ENCODE data around the gene INPP4B.

The INPP4B gene

DNA sequence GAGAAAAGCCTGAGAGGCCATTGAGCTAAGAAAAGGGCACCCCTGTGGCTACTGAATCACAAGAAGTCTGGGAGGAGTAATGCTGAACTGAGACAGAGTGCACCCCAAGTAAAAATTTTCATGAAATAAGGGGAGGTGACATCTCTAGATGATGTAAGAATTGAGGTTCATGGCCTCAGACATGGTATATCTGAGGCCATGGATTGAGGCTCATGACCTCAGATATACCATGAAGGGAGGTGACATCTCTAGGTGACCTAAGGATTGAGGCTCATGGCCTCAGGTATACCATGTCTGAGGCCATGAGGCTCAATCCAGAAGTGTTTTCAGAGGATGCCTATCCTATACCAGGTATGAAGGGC lies 560.9 kb downstream of the INPP4B start:
- TF ChIP-seq, protein P1, sequence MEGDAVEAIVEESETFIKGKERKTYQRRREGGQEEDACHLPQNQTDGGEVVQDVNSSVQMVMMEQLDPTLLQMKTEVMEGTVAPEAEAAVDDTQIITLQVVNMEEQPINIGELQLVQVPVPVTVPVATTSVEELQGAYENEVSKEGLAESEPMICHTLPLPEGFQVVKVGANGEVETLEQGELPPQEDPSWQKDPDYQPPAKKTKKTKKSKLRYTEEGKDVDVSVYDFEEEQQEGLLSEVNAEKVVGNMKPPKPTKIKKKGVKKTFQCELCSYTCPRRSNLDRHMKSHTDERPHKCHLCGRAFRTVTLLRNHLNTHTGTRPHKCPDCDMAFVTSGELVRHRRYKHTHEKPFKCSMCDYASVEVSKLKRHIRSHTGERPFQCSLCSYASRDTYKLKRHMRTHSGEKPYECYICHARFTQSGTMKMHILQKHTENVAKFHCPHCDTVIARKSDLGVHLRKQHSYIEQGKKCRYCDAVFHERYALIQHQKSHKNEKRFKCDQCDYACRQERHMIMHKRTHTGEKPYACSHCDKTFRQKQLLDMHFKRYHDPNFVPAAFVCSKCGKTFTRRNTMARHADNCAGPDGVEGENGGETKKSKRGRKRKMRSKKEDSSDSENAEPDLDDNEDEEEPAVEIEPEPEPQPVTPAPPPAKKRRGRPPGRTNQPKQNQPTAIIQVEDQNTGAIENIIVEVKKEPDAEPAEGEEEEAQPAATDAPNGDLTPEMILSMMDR (IDR thresholded peaks at IDR 0.05; ENCODE audit: low read depth, low read length): no peak
- no peak for DNase-seq (ENCODE audit: low read depth in 2 of 2)
- H3K4me3 ChIP-seq (replicated peaks in 1 of 2; ENCODE audit: low read depth in 2 of 2, low read length in 2 of 2): no peak overlapping the region

DNA sequence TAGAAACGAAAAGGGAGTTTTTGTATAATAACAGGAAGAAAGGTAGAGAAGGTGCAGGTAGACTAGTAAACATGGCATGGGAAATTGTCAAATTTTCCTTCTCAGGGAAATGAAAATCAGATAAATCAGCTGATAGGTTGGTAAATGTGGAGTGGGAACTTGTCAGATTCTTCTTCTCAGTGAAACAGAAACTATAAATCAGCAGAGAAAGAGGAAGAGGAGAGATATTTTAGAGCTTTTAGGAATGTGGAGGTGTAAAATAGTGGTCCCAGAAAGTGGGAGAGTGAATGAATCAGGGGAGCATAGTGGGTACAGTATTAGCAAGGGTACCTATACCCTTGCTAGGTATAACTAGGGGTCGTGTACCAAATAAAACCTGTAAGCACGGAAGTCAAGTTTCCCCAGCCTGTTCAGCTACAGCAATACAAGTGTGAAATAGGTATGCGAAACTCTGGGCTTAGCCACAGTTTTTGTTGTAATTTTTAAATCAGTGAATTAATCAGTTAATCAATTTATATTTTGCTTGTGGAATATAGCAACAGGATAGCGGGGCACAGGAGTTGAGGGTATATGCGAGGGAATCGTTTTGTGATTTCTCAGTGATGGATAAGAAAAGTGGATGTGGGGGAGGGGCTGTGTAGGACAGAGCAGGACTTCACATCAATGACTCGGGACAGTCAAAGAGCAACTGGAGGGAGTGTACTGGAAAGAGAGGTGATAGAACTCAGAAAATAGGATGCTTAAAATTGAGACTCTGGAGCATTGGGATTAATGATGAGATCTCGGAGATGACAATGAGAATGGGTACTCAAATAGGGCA lies 561.5 kb downstream of the INPP4B start:
- no peak for DNase-seq (ENCODE audit: low read depth in 2 of 2)

DNA sequence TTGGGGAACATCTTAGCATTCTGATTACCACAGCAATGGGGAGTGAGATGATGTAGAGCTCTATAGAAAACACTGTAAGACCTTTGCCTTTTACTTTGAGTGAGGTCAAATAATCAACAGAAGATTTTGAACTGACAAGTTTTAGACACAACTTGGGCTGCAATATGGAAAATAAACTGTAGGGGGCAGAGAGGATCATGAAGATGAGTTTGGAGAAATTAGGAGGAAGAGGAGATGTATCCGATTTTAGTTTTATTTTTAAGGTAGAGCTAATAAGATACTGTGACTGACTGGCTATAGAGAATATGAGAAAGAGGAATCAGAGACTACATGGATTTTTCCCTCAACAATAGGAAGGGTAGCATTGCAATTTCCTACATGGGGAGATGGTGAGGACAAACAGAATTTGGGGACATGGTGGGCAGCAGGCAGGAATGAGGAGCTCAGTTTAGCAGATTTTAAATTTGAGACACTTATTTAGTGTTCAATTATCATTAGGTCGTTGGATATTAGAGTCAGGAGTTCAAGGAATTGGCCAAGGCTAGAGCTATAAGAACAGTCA lies 563.1 kb downstream of the INPP4B start:
- DNase-seq (ENCODE audit: low read depth in 2 of 2): peak in 1 of 2 donors; percentile 28
- TF ChIP-seq, protein P1 (IDR thresholded peaks at IDR 0.05; ENCODE audit: low read depth, low read length): peak; percentile 51
- H3K4me3 ChIP-seq (replicated peaks in 1 of 2; ENCODE audit: low read depth in 2 of 2, low read length in 2 of 2): no peak overlapping the region

More for the DNA sequence above, 561.5 kb downstream of the INPP4B start:
- H3K4me3 ChIP-seq (replicated peaks in 1 of 2; ENCODE audit: low read depth in 2 of 2, low read length in 2 of 2): no peak overlapping the region
- TF ChIP-seq, protein P1 (IDR thresholded peaks at IDR 0.05; ENCODE audit: low read depth, low read length): no peak

DNA sequence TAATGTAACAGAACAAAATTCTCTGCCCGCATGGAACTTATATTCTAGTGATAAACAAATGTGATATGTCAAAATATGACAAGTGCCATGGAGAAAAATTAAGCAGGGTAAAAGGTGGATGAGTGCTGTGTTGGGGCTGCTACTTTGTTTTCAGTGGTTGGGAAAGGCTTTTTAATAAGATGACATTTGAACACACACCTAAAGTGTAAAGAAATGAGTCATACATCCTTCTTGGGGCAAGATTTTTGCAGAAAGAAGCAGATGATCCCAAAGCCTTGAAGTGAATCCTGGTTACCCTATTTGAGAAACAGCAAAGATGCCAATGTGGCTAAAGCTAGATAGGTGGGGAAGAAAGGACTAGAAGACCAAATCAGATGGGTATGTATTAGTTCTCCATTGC lies 564.1 kb downstream of the INPP4B start:
- no peak for DNase-seq (ENCODE audit: low read depth in 2 of 2)
- TF ChIP-seq, protein P1 (IDR thresholded peaks at IDR 0.05; ENCODE audit: low read depth, low read length): no peak
- H3K4me3 ChIP-seq (replicated peaks in 1 of 2; ENCODE audit: low read depth in 2 of 2, low read length in 2 of 2): no peak overlapping the region

DNA sequence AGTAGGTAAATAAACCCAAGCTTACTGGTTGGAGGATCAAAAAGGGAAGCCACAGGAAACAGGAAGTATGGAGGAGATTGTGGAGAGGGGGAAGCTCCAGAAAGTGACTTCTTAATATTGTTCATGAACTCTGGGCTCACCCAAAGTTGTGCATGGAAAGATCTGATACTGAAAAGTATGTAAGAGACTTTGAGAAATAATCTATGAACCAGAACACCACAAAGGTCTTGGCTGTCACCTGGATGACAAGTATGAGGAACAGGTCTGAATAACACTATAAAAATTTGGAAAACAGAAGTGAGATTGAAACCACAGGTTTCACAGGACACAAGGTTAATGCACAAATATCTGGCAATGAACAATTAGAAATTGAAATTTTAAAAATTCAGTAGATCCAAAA lies 567.4 kb downstream of the INPP4B start:
- TF ChIP-seq, protein P1 (IDR thresholded peaks at IDR 0.05; ENCODE audit: low read depth, low read length): no peak
- DNase-seq (ENCODE audit: low read depth in 2 of 2): no peak
- H3K4me3 ChIP-seq (replicated peaks in 1 of 2; ENCODE audit: low read depth in 2 of 2, low read length in 2 of 2): no peak overlapping the region

DNA sequence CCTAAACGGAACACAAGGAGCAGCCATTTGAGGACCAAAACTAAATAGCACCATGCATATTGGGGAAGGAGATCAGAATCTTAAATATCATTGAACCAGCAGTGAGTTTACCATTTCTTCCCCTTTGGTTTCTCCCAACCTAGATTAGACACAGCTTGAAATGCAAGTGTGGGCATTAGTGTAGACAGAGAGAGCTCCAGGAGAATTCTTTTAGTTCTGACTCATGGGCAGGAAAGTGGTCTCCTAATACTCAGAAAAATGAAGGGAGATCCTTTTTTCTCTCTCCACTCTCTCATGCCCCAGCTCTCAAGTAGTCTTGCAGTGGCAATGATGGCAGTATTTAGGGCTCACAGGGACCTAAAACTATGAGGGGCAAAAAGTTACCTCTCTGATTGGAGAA lies 567.9 kb downstream of the INPP4B start:
- no peak for DNase-seq (ENCODE audit: low read depth in 2 of 2)
- TF ChIP-seq, protein P1 (IDR thresholded peaks at IDR 0.05; ENCODE audit: low read depth, low read length): no peak
- no peak overlapping the region for H3K4me3 ChIP-seq (replicated peaks in 1 of 2; ENCODE audit: low read depth in 2 of 2, low read length in 2 of 2)
